ENCODE data around the gene CEP112. TPM values are rescaled to one million over a fixed set of nuclear protein-coding genes. Genes with fewer than 3 reads are reported as not detected.

CEP112 gene
- total and polyA plus RNA-seq, 4 donors: 1.1 to 4.9 (median 1.4) TPM

- H3K27ac ChIP-seq (ENCODE audit: low read depth in 1 of 2, low read length in 2 of 2): no peak overlapping the region
- H3K27me3 ChIP-seq (ENCODE audit: control insufficient read depth in 4 of 4, insufficient read depth in 4 of 4, low read length in 3 of 4): no peaks in the 10 kb centered on the region
- H3K4me3 ChIP-seq (ENCODE audit: low read depth in 1 of 3, low read length in 3 of 3): no peak overlapping the region
- no peak for DNase-seq (ENCODE audit: low spot score)
- no peaks in the 10 kb centered on the region for H3K36me3 ChIP-seq (ENCODE audit: control insufficient read depth in 4 of 4, insufficient read depth in 3 of 4, low read depth in 1 of 4, low read length in 3 of 4)
- TF ChIP-seq, protein P1, sequence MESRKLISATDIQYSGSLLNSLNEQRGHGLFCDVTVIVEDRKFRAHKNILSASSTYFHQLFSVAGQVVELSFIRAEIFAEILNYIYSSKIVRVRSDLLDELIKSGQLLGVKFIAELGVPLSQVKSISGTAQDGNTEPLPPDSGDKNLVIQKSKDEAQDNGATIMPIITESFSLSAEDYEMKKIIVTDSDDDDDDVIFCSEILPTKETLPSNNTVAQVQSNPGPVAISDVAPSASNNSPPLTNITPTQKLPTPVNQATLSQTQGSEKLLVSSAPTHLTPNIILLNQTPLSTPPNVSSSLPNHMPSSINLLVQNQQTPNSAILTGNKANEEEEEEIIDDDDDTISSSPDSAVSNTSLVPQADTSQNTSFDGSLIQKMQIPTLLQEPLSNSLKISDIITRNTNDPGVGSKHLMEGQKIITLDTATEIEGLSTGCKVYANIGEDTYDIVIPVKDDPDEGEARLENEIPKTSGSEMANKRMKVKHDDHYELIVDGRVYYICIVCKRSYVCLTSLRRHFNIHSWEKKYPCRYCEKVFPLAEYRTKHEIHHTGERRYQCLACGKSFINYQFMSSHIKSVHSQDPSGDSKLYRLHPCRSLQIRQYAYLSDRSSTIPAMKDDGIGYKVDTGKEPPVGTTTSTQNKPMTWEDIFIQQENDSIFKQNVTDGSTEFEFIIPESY (IDR thresholded peaks at IDR 0.05): no peak
- TF ChIP-seq JUND (IDR thresholded peaks at IDR 0.05) (no peak), RAD21 (IDR thresholded peaks at IDR 0.05) (no peak), YY1 (IDR thresholded peaks at IDR 0.05) (no peak), FOXA2 (IDR thresholded peaks at IDR 0.05) (no peak), HNF4A (conservative IDR thresholded peaks at IDR 0.05) (no peak), SP1 (IDR thresholded peaks at IDR 0.05) (no peak), GABPA (IDR thresholded peaks at IDR 0.05 in 1 of 2, conservative IDR thresholded peaks at IDR 0.05 in 1 of 2) (no peak), EGR1 (IDR thresholded peaks at IDR 0.05; ENCODE audit: low read depth in 2 of 2) (no peak), TAF1 (conservative IDR thresholded peaks at IDR 0.05) (no peak), HNF4G (IDR thresholded peaks at IDR 0.05) (no peak), ATF3 (IDR thresholded peaks at IDR 0.05) (no peak), NR2F2 (IDR thresholded peaks at IDR 0.05) (no peak)
- TF ChIP-seq, protein P2, sequence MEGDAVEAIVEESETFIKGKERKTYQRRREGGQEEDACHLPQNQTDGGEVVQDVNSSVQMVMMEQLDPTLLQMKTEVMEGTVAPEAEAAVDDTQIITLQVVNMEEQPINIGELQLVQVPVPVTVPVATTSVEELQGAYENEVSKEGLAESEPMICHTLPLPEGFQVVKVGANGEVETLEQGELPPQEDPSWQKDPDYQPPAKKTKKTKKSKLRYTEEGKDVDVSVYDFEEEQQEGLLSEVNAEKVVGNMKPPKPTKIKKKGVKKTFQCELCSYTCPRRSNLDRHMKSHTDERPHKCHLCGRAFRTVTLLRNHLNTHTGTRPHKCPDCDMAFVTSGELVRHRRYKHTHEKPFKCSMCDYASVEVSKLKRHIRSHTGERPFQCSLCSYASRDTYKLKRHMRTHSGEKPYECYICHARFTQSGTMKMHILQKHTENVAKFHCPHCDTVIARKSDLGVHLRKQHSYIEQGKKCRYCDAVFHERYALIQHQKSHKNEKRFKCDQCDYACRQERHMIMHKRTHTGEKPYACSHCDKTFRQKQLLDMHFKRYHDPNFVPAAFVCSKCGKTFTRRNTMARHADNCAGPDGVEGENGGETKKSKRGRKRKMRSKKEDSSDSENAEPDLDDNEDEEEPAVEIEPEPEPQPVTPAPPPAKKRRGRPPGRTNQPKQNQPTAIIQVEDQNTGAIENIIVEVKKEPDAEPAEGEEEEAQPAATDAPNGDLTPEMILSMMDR (IDR thresholded peaks at IDR 0.05; ENCODE audit: low read depth, low read length, missing input control): no peak
- TF ChIP-seq, protein P3, sequence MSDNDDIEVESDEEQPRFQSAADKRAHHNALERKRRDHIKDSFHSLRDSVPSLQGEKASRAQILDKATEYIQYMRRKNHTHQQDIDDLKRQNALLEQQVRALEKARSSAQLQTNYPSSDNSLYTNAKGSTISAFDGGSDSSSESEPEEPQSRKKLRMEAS (IDR thresholded peaks at IDR 0.05): no peak
- 75% methylated on average over 5 of the region's 5 CpGs for WGBS
- H3K4me1 ChIP-seq (ENCODE audit: control insufficient read depth in 4 of 4, insufficient read depth in 4 of 4, low read length in 3 of 4): no peaks in the 10 kb centered on the region
- H3K9ac ChIP-seq (ENCODE audit: low read depth in 1 of 2, low read length in 2 of 2): no peak overlapping the region
- H3K9me3 ChIP-seq (ENCODE audit: control insufficient read depth in 4 of 4, low read length in 3 of 4): no peaks in the 10 kb centered on the region
Measured at GRCh38 chr17:65704731-65705130, 487.2 kb downstream of the CEP112 start.

DNA sequence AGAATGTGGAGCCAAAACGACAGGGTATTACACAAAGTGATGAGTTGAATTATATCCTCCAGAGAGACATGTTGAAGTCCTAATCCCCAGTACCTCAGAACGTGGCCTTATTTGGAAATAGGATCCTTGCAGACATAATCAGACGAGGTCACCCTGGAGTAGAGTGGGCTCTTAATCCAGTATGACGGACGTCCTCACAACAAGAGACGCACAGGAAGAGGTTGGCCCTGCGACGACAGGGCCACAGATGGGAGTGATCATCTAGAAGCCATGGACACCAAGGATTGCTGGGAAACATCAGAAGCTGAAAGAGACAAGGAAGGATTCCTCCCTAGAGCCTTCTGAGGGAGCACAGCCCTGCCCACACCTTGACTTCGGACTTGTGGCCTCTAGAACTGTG is 488.0 kb downstream of the CEP112 start:
- no peak for TF ChIP-seq TAF1 (conservative IDR thresholded peaks at IDR 0.05)
- no peak for TF ChIP-seq NR2F2 (IDR thresholded peaks at IDR 0.05)
- TF ChIP-seq FOXA1 (IDR thresholded peaks at IDR 0.05): no peak
- TF ChIP-seq RXRA (IDR thresholded peaks at IDR 0.05): no peak
- TF ChIP-seq EGR1 (IDR thresholded peaks at IDR 0.05; ENCODE audit: low read depth in 2 of 2): no peak
- TF ChIP-seq SP1 (IDR thresholded peaks at IDR 0.05): no peak
- TF ChIP-seq REST (IDR thresholded peaks at IDR 0.05): no peak
- TF ChIP-seq HNF4A (conservative IDR thresholded peaks at IDR 0.05): no peak
- no peak for TF ChIP-seq GABPA (IDR thresholded peaks at IDR 0.05 in 1 of 2, conservative IDR thresholded peaks at IDR 0.05 in 1 of 2)
- TF ChIP-seq, protein P1 (IDR thresholded peaks at IDR 0.05): no peak
- TF ChIP-seq, protein P3 (IDR thresholded peaks at IDR 0.05): no peak
- TF ChIP-seq HNF4G (IDR thresholded peaks at IDR 0.05): no peak
- TF ChIP-seq FOXA2 (IDR thresholded peaks at IDR 0.05): no peak
- TF ChIP-seq JUND (IDR thresholded peaks at IDR 0.05): no peak
- TF ChIP-seq, protein P2 (IDR thresholded peaks at IDR 0.05; ENCODE audit: low read depth, low read length, missing input control): no peak
- no peak for TF ChIP-seq ATF3 (IDR thresholded peaks at IDR 0.05)
- no peak for TF ChIP-seq RAD21 (IDR thresholded peaks at IDR 0.05)
- no peak for TF ChIP-seq YY1 (IDR thresholded peaks at IDR 0.05)
- 91% methylated on average over 9 of the region's 9 CpGs for WGBS
- Histone ChIP-seq H3K4me1 (ENCODE audit: control insufficient read depth in 4 of 4, insufficient read depth in 4 of 4, low read length in 3 of 4) (no peaks in the 10 kb centered on the region), H3K9ac (ENCODE audit: low read depth in 1 of 2, low read length in 2 of 2) (no peak overlapping the region), H3K4me3 (ENCODE audit: low read depth in 1 of 3, low read length in 3 of 3) (no peak overlapping the region), H3K27ac (ENCODE audit: low read depth in 1 of 2, low read length in 2 of 2) (no peak overlapping the region), H3K27me3 (ENCODE audit: control insufficient read depth in 4 of 4, insufficient read depth in 4 of 4, low read length in 3 of 4) (no peaks in the 10 kb centered on the region), H3K9me3 (ENCODE audit: control insufficient read depth in 4 of 4, low read length in 3 of 4) (no peaks in the 10 kb centered on the region), H3K36me3 (ENCODE audit: control insufficient read depth in 4 of 4, insufficient read depth in 3 of 4, low read depth in 1 of 4, low read length in 3 of 4) (no peaks in the 10 kb centered on the region)
- no peak for DNase-seq (ENCODE audit: low spot score)

All from liver (tissue), 9 donors.